K562 (cell line): ENCODE data around the gene CDCA7L. TPM values are rescaled to one million over a fixed set of nuclear protein-coding genes. Genes with fewer than 3 reads are reported as not detected.
A peak's percentile ranks its signal among the peaks of the same experiment; 100 is the strongest.

Source experiments
- ATAC-seq: fragments of 200-7000 bp; cut with Tn5 transposase; 3 replicates; pipeline ENCODE4 v1.9.1; 2020; ENCODE audit warnings: moderate library complexity
- BruUV-seq: library from RNA; stranded (reverse); fragments of 400-500 nt; replicated peaks from 2 replicates; lab custom pipeline; 2021; lab: Mats Ljungman, UMichigan
- CTCF ChIA-PET: fragments of 300-600 bp; formaldehyde crosslinking; extraction: SDS; loops from one replicate; lab custom pipeline; 2021; ENCODE audit warnings: low intra/inter-chr PET ratio; lab: Yijun Ruan, JAX
- POLR2A ChIA-PET: fragments of 300-600, 350-650 bp; sonication (Branson Sonifier 250); formaldehyde crosslinking; extraction: SDS; loops from one replicate; lab custom pipeline; 2021; ENCODE audit warnings: antibody characterized with exemption, inconsistent platforms; lab: Yijun Ruan, JAX
- DNase-seq, 4 experiments: peaks; one replicate each; pipeline versions ENCODE4 v3.0.0 to v3.0.0-alpha.2; 2011 to 2018; ENCODE audit warnings: low spot score in 3 of 4, mixed read lengths in 3 of 4; ENCODE audit errors: extremely low read depth in 1 of 4
- FAIRE-seq: peaks from 2 replicates; lab custom pipeline; 2011; peaks lifted over from hg19 to GRCh38; lab: Jason Lieb, UNC
- H2AFZ ChIP-seq: 2 replicates; pipeline ENCODE4 v1.6.0; 2011; ENCODE audit warnings: low read depth, low read length, control low read depth, inconsistent platforms
- H3K27ac ChIP-seq: fragments of 200-600 bp; 3 replicates; pipeline ENCODE4 v1.8.0; 2011; ENCODE audit warnings: low read depth, mild to moderate bottlenecking, control low read depth, inconsistent platforms, low read length, moderate library complexity, mixed read lengths; ENCODE audit errors: extremely low read depth
- H3K27me3 ChIP-seq, 2 experiments: fragments of 300-600 bp in 1 of 2; 2 replicates in 1 of 2; 3 replicates in 1 of 2; pipeline versions ENCODE4 v1.6.0 to v1.8.0; 2011; ENCODE audit warnings: inconsistent platforms in 2 of 2, low read length in 2 of 2, mild to moderate bottlenecking in 1 of 2, mixed read lengths in 1 of 2, moderate library complexity in 1 of 2; ENCODE audit not compliant: control insufficient read depth in 2 of 2, insufficient read depth in 2 of 2
- H3K36me3 ChIP-seq: fragments of 300-600 bp; 3 replicates; pipeline ENCODE4 v1.8.0; 2011; ENCODE audit warnings: mild to moderate bottlenecking, low read length, inconsistent platforms; ENCODE audit not compliant: control insufficient read depth, insufficient read depth
- H3K4me1 ChIP-seq, 2 experiments: fragments of 200-600 bp in 1 of 2; replicated peaks in 1 of 2; 2 replicates in 1 of 2; 3 replicates in 1 of 2; pipeline versions ENCODE4 v1.5.1 to v1.8.0; 2011; ENCODE audit warnings: inconsistent platforms in 2 of 2, low read length in 2 of 2, mild to moderate bottlenecking in 1 of 2, mixed read lengths in 1 of 2, moderate library complexity in 1 of 2; ENCODE audit not compliant: control insufficient read depth in 2 of 2, insufficient read depth in 2 of 2
- H3K4me2 ChIP-seq: 2 replicates; pipeline ENCODE4 v1.6.1; 2011; ENCODE audit warnings: low read length, control low read depth, inconsistent platforms, mixed read lengths; ENCODE audit not compliant: insufficient read depth
- H3K4me3 ChIP-seq: fragments of 200-600 bp; sonication (generic), shearing (Covaris generic); 2 replicates; pipeline ENCODE4 v1.5.1; 2016; ENCODE audit warnings: control low read depth, inconsistent platforms
- H3K79me2 ChIP-seq: fragments of 200-600 bp; 3 replicates; pipeline ENCODE4 v1.8.0; 2011; ENCODE audit warnings: low read length, inconsistent platforms; ENCODE audit not compliant: control insufficient read depth, insufficient read depth
- H3K9ac ChIP-seq, 2 experiments: 2 replicates each; pipeline versions ENCODE4 v1.6.0 to v1.6.1; 2011; ENCODE audit warnings: low read depth in 2 of 2, low read length in 2 of 2, control low read depth in 1 of 2, inconsistent platforms in 1 of 2, mild to moderate bottlenecking in 1 of 2, mixed read lengths in 1 of 2; ENCODE audit not compliant: insufficient read depth in 1 of 2
- H3K9me1 ChIP-seq: one replicate; pipeline ENCODE4 v1.6.0; 2011; ENCODE audit warnings: inconsistent platforms, mild to moderate bottlenecking, low read length, moderate library complexity; ENCODE audit not compliant: control insufficient read depth, insufficient read depth
- H3K9me3 ChIP-seq: replicated peaks from 2 replicates; pipeline ENCODE4 v1.5.1; 2011; ENCODE audit warnings: low read depth, low read length, inconsistent platforms; ENCODE audit not compliant: control insufficient read depth, insufficient read depth
- H4K20me1 ChIP-seq: replicated peaks from 2 replicates; pipeline ENCODE4 v1.6.1; 2011; ENCODE audit warnings: low read length, inconsistent platforms, mixed read lengths; ENCODE audit not compliant: control insufficient read depth, insufficient read depth
- C11orf30 ChIP-seq: fragments of 450-650 bp; IDR thresholded peaks from 2 replicates; pipeline ENCODE4 v1.6.1; 2016; ENCODE audit warnings: low read depth, mild to moderate bottlenecking
- DDX20 ChIP-seq: fragments of 450-650 bp; IDR thresholded peaks from 2 replicates; pipeline ENCODE4 v1.6.1; 2016; ENCODE audit warnings: missing genetic modification characterization, low read depth, mild to moderate bottlenecking, missing compliant biosample characterization, moderate library complexity
- E2F4 ChIP-seq: sonication (generic); formaldehyde crosslinking; IDR thresholded peaks from 2 replicates; pipeline ENCODE4 v1.8.0; 2022; ENCODE audit warnings: mild to moderate bottlenecking, low read depth, missing genetic modification reagents
- FOXP4 ChIP-seq: sonication (generic); formaldehyde crosslinking; IDR thresholded peaks from 2 replicates; pipeline ENCODE4 v1.8.0; 2022; ENCODE audit warnings: mild to moderate bottlenecking, missing genetic modification reagents, borderline replicate concordance
- MAFG ChIP-seq: fragments of 450-650 bp; conservative IDR thresholded peaks from 2 replicates; pipeline ENCODE4 v1.6.1; 2016; ENCODE audit warnings: missing genetic modification characterization, missing compliant biosample characterization
- NCOR1 ChIP-seq: fragments of 450-650 bp; IDR thresholded peaks from 2 replicates; pipeline ENCODE4 v1.6.1; 2016; ENCODE audit warnings: mild to moderate bottlenecking, moderate library complexity
- PTTG1 ChIP-seq: fragments of 450-650 bp; IDR thresholded peaks from 2 replicates; pipeline ENCODE4 v1.6.1; 2016; ENCODE audit warnings: low read depth, mild to moderate bottlenecking, missing genetic modification characterization, missing compliant biosample characterization
- ZNF316 ChIP-seq: fragments of 450-650 bp; IDR thresholded peaks from 2 replicates; pipeline ENCODE4 v1.6.1; 2016
- WGBS: fragments of 100-300 bp; shearing (Covaris generic); methylation state at CpG from one replicate; pipeline ENCODE4 v1.1.6; 2016; ENCODE audit warnings: low coverage, mixed read lengths; ENCODE audit not compliant: insufficient coverage; ENCODE audit errors: missing lambda C conversion rate; 5-methylcytosine and 5-hydroxymethylcytosine counted together
- in situ Hi-C: fragments of 300-500 bp; cut with MboI; formaldehyde crosslinking; loops from 4 replicates; pipeline ENCODE4 v1.15.0; 2018; ENCODE audit warnings: inconsistent platforms, mixed read lengths
- intact Hi-C: fragments of 100-400 bp; cut with micrococcal nuclease; formaldehyde crosslinking; loops from 2 replicates; pipeline ENCODE4 v1.14.2; 2022
- polyA plus RNA-seq, 8 experiments: library from polyadenylated mRNA; depleted of rRNA in 4 of 8; stranded (reverse) in 5 of 8; unstranded in 3 of 8; fragments of >200 nt; fragmentation: Nextera tagmentation in 2 of 8; fragmentation: Illumina TruSeq in 1 of 8; extraction: Ambion mirVana in 2 of 8; extraction: Trizol in 1 of 8; gene quantifications; 2 replicates each; pipeline versions ENCODE4 v1.2.1 to v1.2.3, GENCODE V29; 2011 to 2014; ENCODE audit warnings: inconsistent platforms in 1 of 8, missing spikeins in 1 of 8
- total RNA-seq, 7 experiments: library from RNA; depleted of rRNA in 6 of 7; stranded (reverse); fragments of >200 nt in 6 of 7; fragmentation: Illumina TruSeq in 2 of 7; extraction: Trizol in 2 of 7; gene quantifications; 2 replicates each; pipeline versions ENCODE4 v1.2.1 to v1.2.3, GENCODE V29; 2011 to 2021; ENCODE audit warnings: low replicate concordance in 1 of 7

Gene CDCA7L
- total and polyA plus RNA-seq, 9 of the 15 experiments (the other 6 are each of a cell fraction or from before 2014, with no cell fraction given): 1.9 to 32.4 (median 3.1) TPM

- no peak for TF ChIP-seq PTTG1
- no peak for TF ChIP-seq DDX20 (tag)
- no peak for TF ChIP-seq FOXP4 (CRISPR knock-in tag)
Measured at GRCh38 chr7:21910253-21910652, 35.4 kb downstream of the CDCA7L start (continued).

- ATAC-seq: no peak
Measured at GRCh38 chr7:21908746-21909145, 37.0 kb downstream of the CDCA7L start.

More at GRCh38 chr7:21908746-21909145, 37.0 kb downstream of the CDCA7L start:
- no TSS peak for BruUV-seq
- TF ChIP-seq ZNF316 (peak; percentile 38; the same call in 1 of the 2 replicates), C11orf30 (0 out of 2 replicates have a peak, but pooled peaks have one; percentile 15), NCOR1 (no peak), E2F4 (CRISPR knock-in tag) (no peak), MAFG (tag) (peak; percentile 16; the same call in 1 of the 2 replicates)
- H3K36me3 ChIP-seq: no peaks in the 10 kb centered on the region
- ChIA-PET POLR2A (no interaction called here), CTCF (no interaction called here)
- H3K27ac ChIP-seq: no peak overlapping the region
- no peaks in the 10 kb centered on the region for H4K20me1 ChIP-seq
- H2AFZ ChIP-seq: no peak overlapping the region
- H3K27me3 ChIP-seq: peaks cover 4 to 23% of the 10 kb centered on the region in 2 experiments; a peak in 3 of 5 replicates
- DNase-seq (no peak), FAIRE-seq (no peak)
- no peak overlapping the region for H3K9ac ChIP-seq
- intact Hi-C loops (no loop called here), in situ Hi-C loops (no loop called here)
- H3K9me3 ChIP-seq: no peaks in the 10 kb centered on the region
- no peak overlapping the region for H3K4me3 ChIP-seq
- 2% methylated on average over 5 of the region's 5 CpGs for WGBS
- H3K9me1 ChIP-seq: no peaks in the 10 kb centered on the region
- H3K79me2 ChIP-seq: no peaks in the 10 kb centered on the region
- H3K4me1 ChIP-seq: no peaks in the 10 kb centered on the region
- H3K4me2 ChIP-seq: no peak overlapping the region
